HG02973 (cell line): Measurements from ENCODE around the gene HOXB13.
"Not testable (repeated sequence)": the region's sequence is repeated elsewhere in the genome, so short reads cannot be mapped to it uniquely, and the experiment has no call there.

Experiments
- ATAC-seq: cut with Tn5 transposase; IDR thresholded peaks from one replicate; pipeline ENCODE4 v1.9.1; 2021; ENCODE audit warnings: moderate library complexity; ENCODE audit not compliant: unreplicated experiment

HOXB13 gene

DNA sequence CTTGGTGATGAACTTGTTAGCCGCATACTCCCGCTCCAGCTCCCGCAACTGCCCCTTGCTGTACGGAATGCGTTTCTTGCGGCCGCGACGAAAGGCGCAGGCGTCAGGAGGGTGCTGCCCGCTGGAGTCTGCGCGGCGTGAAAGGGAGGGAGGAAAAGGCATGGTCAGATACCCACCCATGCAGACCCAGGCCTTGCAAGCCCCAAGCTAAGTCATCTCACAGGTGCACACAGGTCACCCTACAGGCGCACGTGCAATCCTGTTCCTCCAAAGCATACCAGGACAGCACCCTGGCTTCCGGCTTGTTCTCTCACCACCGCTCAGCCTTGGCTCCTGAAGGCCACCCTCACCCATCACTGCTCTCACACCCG lies 1.6 kb downstream of the HOXB13 start:
- ATAC-seq, result no peak

DNA sequence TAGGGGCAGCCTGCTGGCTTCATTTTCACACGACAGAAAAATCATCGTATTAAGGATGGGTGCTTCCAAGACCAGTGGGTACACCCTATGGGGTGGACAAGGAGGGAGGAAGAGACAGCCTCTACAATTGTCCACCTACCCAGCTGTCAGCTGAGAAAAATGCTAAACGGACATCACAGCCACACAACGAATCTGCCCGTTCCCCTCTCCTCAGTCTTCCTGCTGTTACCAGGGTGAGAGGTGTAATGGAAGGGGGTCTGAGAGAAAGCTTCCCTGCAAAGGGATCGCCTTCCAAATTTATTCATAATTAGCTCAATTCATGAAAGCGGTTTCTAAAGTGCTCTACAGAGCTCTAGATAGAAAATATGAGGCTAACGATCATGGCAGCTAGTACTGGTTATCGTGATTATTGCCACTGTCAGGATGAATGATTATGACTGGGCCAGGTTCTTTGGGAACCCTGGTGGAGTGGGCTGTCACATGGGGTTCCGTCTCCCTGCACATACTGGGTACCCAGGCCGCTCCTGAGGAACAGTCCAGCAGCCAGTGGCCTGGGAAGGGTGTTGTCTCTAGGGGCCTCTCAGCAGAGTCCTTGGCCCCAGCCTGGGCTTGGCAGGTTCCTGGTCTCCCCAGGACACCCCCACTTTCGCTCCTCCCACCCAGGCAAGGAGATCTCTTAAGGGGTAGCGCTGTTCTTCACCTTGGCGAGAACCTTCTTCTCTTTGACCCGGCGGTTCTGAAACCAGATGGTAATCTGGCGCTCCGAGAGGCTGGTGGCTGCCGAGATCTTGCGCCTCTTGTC lies 2.2 kb downstream of the HOXB13 start:
- ATAC-seq, result no peak

DNA sequence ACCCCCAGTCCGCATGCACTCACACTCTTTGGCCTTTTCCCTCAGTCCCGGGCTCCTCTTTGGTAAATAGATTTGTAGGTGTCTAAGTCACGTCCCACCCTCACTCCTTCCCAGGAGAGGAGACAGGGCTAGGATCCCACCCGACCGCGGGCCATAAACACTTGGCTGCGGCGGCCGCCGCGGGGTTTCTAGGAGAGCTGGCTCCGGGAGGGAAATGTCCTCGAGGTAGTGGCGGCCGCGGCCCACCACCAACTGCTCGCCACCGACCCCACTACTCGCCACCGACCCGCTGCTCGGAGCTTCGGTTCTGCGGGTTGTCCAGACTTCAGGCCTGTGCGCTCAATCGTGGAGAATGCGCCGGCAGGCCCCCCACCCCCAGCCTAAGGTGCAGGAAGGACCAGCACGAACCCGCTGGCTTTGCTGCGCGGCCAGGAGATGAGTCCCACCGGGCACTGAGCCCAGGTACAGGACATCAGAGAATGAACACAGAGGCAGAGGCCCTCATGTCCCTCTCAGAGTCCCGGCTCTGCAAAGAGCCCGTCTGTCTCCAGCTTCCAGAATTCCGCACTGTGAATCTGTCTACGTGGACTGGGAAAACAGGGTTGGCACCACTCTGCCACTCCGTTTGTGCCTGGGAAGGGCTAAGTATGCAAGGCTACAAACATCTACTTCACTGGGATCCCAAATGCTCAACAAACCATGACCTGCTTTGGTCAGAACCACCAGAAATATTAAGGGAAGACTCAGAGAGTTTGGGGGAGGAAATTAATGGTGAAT lies 3.1 kb downstream of the HOXB13 start:
- no peak for ATAC-seq

DNA sequence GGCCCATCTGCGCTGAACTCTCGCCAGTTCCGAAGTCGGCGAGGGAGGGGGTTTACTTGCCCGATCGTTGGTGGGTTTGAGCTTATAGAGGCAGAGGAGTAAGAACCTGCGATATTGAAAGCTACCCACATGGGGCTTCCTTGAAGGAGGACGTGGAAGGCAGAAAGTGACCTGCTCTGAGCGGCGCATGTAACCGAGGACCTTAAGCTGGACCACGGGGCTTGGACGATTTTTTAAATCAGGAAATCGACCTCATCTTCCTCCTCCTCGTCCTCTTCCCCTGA lies 3.6 kb downstream of the HOXB13 start:
- ATAC-seq, result no peak

DNA sequence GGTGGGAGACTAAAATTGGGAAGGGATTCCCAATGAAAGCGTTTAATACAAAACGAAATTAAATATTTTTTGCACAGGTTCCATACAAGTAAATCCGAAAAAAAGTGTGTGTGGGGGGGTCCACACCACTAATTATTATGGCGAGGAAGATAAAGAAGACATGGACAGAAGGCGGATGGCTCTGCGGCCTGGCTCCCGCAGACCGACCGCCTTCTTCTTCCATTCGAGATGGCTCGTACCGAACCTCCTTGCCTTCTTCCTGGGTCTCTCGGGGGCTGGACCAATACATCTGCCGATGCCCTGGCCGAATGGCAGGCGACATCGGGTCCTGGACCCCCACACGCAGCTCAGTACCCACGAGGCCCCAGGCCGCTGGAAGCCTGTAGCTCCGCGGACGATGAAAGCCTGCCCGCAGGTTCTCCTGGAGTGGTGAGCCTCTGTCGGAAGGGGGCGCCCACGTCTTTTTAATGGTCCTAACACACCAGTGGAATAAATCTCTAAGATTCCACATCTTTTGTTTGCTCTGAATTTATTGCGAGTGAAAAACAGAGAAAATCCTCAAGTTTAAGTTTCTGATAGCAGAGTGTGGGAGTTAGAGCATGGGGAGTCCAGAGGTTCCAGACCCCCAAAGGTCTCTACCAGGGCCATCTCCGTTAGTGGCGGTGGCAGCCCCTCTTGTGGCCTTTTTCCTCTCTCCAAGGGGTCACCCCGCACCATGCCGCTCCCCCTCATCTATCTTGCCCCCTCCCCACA lies 4.1 kb downstream of the HOXB13 start:
- ATAC-seq, result no peak

DNA sequence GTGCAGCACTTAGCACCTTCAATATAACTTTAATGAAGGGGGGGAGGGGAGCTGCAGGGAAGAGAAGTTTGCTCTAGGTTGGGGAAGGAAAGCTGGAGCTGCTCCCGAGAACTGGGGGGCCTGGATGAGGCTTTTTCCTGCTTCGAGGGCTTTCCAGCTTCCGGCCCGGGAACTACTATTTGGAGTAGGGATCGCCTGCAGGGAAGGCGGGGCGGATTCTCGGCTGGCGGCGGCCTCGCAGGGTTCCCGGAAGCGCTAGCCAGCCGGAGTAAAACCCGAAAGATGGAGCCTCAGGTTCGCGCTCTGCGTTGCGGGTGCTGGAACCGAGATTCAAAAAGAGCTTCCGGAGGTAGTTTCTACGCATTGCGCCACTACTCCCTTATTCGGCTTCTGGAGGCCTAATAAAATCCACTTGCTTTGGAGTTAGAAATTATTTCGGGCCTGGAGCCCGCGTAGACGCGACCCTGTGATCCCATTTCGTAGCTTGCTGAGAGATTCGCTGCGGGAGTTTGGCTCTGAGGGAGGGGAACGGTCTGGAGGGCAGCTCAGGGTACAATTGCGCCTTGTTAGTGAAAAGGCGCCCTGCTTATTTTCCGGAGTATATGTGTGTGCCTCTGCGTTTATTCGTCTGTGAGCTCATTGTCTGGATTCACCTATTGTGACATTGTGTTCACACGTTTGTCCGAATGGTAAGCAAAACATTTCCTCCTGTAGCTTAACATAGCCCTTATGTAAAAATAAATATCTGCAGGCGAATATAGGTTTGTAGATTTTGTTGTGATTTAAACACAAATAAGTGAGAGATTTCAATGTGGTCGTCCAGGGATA lies 4.9 kb downstream of the HOXB13 start:
- ATAC-seq, result no peak

DNA sequence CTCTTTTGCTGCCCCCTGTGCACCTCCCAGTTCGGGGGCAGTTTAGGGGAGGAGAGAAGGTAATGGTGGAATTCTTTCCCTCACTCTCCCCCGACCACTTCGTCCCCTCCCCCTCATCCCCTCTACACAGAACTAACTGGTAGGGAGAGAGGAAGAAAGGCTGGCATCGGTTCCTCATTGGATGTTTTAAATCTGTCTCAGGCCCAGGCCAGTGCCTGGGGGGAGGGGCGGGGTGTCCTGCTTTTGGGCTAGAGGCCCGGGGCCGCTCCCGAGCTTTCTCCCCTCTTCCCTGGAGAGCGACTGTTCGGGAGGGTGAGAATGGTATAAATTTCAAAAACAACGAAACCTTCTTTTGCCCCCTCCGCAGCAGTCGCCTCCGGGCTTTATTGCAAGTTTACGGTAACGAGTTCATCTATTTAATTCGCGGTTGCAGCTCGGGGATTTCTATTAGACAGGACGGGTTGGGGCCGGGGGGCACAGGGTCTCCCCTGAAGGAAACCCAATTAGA lies 5.6 kb downstream of the HOXB13 start, which contains the start of gene PRAC2:
PRAC2 (plus strand) TSS at position 271 of the 508 bp plus-strand sequence. CDS start 1,226 bp downstream, outside the sequence.
- no peak for ATAC-seq

DNA sequence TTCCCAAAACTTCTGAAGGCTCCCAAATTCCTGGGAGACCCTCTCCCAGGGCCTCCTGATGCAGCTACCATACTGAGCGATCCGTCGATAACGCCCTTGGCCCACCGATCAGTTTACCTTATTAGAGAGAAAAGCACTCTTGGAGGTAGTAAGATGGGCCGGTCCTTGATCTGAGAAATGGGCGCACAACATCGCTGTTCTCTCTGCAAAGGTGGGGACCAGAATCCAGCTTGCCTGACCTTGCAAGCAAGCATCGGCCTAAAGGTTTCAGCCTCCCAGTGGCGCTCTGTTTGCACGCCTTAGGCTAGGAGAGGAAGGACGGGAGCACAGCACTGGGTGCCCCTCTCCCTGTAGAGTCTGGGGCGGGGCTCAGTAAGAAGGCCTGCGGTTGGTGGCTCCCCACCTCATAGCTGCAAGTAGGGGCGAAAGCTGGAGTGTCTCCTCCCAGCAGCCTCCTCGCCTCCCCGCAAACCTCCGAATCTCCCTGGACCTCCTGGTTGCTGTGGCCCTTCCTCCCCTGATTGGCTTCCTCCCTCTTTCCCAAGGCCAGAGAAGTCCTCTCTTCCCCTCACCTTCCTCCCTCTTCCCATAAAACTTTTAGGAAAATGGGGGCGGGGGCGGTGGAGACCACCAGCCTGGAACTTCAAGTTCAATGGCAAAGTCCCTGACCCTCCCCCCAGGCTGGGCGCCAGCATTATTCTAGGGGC lies 6.2 kb downstream of the HOXB13 start, which contains the start of gene PRAC1:
PRAC1 (minus strand) TSS at position 318 of the 707 bp plus-strand sequence; CDS start at position 192, 126 bp downstream.
- ATAC-seq, result no peak

DNA sequence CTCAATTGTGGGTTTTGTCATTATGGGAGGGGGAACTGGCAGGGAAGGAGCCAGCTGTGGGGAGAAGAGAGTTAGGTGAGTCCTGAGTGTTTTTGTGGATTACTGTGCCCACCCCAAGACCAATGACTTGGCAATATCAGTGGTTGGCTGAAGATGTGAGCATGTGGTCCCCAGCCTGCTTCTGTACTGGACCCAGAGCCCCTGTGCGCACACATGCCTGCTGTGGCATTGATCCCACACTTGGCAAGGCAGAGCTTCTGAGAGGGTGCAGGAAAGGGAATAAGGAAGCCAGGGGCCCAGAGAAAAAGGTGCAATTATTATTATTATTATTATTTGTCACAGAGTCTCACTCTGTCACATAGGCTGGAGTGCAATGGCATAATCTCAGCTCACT lies 7.5 kb downstream of the HOXB13 start:
- no peak for ATAC-seq

DNA sequence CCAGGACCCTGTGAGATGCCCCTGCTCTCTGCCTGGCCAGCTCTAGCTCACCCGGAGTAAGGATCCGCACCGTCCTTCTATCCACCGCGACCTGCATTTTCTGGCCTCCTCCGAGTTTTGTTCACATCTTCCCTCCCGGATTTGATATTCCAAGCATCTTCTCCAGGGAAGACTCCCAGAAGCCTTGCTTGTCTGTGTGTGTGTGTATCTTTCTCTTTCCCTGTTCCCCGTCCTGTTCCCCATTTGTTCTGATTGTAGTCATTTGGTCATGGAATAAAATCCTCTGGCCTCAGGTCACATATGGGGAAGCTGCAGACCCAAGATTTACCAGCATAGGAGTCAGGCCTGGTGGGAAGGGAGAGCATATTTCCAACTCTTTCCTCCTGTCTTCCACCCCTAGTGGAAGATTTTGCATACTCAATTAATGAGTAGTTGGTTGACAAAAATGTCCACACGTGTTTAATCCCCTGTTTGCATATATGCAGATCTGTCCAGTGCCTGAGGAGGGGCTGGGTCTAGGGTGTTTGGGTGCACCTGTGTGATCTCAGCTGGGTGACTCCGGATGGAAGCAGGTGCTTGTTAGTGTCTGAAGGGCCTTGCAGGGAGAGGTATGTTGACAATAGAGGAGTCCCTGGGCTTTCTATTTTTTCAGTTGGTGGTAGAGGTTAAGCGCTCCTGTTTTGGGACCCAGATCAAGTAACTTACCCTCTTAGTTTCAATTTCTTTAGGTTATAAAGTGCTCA lies 8.1 kb downstream of the HOXB13 start:
- no peak for ATAC-seq

DNA sequence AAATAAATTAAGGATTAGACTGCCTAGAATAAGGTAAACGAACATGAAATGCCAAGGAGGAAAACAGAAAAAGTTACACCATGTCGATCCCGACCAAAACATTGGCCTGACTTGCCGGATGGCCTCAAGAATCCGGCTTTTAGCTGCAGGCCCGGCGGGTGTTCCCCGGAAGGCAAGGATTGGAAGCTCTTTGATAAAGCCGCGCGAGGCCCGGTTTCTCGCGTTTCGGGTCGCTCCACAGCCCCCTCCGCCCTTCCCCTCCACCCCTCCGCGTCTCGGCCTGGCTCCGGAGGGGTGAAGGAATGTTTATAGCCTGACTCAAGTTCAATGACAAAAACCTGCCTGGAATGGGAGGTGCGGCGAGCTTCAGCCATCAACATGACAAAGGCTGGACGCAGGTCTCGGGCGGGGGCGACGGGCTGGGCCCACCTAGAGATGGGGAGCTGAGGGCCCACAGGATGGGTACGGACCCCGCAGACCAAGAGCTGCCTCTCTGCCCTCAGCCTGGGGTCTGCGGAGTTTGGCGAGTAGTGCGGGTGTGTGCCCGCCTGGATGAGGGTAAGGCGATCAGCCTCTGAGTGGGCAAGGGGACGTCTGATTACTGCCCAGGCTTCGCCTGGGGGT lies 8.8 kb downstream of the HOXB13 start:
- no peak for ATAC-seq

DNA sequence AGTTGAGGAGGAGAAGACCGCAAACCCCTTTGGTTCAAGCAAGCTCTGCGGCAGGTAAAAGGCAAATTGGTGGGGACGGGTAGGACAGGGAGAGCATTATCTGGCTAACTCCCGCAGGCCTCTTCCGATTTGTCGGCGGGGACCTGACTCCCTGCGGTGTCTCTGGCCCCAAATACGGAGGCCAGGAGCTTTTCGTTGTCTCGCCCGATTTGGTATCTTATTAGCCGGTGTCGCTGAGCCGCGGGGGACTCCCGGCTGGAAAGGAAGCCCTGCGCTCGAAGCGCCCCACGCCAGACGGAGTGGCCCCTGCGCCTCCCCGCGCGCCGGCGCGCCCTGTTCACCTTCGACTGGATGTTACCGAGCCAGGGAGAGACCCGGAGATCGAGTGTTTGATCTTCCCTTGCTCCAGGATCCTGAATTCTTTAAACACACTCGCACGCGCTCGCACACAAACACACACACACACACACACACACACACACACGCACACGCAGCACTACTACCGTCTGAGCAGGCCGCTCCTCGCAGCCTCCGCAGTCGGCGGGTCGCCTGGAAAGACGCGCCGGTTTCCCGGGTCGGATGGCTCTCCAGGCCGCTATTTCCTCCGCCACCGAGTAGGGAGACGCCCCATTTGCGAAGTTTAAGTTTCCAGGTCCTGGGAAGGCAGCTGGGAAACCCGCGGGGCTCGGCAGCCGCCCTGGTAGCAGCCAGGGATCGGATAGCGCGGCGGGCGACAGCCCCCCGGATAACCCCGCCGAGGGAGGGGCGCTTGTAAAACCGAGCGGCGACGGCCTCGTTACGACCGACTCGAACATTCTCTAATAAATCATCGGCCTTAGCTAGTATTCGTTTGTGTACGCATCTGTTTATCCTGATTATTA lies 9.5 kb downstream of the HOXB13 start:
- no peak for ATAC-seq

DNA sequence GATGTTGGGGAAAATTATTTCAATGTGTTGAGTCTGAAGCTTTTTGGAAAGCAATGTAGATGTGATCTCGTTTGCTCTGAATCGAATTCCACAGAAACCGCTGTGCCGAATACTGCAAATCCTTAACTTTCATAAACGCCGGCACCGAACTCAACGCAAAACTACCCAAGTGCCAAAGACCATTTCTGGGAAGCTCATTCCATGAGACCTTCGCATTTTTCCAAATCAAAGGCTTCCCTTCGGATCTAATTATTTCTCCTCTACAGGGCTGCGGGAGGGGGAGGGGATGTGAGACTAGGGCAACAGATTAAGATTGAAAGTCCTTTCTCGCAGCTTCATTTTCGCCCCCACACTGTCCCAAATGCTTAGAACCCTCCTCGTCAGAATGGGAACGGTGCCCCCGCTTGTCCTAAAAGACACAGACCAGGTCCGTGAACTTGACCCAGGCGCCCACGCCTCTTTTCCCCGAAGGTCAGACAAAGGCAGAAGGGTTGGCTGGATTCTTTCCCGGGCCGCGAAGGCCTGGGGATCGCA lies 10.3 kb downstream of the HOXB13 start:
- no peak for ATAC-seq

DNA sequence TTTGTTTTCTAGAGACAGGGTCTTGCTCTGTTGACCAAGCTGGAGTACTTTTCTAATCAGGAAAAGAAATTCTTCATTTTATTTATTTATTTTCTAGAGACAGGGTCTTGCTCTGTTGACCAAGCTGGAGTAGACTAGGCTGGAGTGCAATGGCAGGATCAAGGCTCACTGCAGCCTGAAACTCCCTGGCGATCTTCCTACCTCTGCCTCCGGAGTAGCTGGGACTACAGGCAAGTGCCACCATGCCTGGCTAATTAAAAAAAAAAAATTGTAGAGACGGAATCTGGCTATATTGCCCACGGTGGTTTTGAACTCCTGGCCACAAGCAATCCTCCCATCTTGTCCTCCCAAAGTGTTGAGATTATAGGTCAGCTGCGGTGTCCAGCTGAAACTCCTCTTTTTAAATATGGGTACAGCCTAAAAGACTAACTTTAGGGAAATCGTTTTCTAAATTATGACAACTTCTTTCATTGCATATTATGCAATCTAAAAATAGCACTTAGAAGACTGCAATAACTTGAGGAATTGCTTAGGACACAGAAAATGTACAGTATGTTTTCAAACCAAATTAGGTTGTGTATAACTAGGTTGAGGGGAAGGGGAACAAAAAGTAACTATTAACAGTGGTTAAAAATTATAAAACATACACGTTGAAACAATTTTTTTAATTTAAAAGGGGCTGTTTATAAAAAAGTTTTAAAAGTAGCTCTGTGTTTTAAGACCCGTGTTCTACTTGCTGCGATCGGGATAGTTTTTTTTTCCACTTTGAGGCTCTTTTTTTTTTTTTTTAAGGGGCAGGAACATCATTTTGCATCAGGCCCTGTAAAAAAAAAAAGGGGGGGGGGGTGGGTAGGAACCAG lies 11.0 kb downstream of the HOXB13 start:
- no peak for ATAC-seq

DNA sequence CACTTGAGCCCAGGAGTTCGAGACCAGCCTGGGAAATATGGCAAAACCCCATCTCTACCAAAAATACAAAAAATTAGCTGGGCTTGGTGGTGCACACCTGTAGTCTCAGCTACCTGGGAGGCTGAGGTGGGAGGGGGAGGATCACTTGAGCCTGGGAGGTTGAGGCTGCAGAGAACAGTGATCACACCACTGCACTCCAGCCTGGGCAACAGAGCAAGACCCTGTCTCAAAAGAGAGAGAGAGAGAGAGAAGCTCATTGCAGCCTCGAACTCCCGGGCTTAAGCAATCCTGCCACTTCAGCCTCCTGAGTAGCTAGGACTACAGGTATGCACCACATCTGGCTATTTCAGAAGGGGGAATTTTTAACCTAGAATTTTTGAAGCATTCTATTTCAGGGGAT lies 12.0 kb downstream of the HOXB13 start:
- not testable (repeated sequence) for ATAC-seq

DNA sequence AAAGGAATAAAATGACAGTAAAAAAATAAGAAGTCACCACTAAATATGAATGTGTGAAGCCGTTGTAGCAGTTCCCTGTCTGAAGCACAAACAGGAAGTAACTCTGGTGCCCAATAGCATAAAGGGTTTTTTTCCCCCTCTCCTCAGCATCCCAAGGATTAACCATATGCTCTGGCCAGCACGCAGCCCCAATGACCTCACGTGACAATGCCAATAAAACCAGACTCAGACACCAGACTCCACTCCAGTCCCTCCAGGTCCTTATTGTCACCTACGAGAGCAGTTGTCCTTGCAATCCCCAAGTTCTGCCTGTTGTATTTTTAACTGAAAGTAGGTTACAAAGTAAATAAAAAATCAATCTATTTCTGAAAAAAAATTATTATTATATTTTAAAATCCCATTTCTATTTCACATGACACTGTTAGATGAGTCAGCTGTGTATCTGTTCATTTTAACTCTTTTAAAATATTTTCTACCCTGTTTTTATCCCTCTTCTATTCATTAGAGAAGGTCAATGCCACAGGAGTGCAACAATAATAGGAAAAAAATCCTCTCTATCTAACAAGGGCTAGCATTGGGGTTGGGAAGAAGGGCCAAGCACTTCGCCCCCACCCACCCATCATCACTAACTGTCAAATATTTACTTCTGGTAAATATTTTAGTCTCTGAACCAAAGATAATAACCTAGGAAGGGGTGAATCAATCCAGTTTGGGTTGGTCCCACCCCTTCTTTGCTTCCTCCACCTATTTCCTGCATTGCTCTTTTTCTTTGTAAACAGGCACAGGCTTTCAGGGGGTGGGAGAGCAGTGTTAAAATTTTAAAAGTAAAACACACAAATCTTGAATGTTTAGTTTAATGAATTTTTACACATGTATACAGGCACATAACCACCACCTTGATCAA lies 12.8 kb downstream of the HOXB13 start:
- no peak for ATAC-seq
